ENCODE results near the gene SSU72.
"Not testable (repeated sequence)": the region's sequence is repeated elsewhere in the genome, so short reads cannot be mapped to it uniquely, and the experiment has no call there.

DNA sequence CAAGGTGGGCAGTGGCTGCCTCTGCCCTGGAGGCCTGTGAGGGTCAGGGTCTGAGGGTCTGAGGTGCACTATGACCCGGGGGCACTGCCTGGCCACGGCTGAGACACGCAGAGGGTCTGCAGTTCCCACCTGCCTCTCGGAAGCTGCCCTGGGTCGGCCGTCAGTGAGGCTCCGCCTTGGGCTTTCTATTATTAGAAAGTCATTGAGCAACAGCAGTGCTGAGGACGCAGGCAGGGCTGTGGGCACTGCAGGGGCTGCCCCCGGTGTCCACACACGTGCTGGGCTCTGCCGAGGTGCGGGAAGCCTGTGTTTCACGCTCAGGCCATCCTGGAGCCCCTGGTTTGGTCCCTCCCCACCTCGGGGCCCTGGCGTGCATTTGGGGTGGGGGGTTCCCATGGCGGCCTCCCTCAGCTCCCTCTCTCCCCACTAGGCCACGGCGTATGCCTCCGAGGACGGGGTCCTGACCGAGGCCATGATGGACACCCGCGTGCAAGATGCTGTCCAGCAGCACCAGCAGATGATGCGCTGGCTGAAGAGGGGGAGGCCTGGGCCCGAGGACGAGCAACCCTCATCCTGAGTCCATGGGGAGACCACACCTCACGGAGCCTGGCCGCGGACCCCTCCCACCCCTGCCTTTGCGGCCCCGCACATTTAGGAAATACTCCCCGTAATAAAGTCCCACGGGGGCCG, 65.7 kb downstream of the SSU72 start:
- TF ChIP-seq, protein P1, sequence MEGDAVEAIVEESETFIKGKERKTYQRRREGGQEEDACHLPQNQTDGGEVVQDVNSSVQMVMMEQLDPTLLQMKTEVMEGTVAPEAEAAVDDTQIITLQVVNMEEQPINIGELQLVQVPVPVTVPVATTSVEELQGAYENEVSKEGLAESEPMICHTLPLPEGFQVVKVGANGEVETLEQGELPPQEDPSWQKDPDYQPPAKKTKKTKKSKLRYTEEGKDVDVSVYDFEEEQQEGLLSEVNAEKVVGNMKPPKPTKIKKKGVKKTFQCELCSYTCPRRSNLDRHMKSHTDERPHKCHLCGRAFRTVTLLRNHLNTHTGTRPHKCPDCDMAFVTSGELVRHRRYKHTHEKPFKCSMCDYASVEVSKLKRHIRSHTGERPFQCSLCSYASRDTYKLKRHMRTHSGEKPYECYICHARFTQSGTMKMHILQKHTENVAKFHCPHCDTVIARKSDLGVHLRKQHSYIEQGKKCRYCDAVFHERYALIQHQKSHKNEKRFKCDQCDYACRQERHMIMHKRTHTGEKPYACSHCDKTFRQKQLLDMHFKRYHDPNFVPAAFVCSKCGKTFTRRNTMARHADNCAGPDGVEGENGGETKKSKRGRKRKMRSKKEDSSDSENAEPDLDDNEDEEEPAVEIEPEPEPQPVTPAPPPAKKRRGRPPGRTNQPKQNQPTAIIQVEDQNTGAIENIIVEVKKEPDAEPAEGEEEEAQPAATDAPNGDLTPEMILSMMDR (conservative IDR thresholded peaks at IDR 0.05; ENCODE audit: low read length): not testable (repeated sequence)
- TF ChIP-seq EZH2phosphoT487 (IDR thresholded peaks at IDR 0.05; ENCODE audit: borderline replicate concordance): not testable (repeated sequence)

Data from Loucy (cell line).